Sigmoid colon (tissue), 4 donors: ENCODE data around the gene PPM1L.

Experiments used
- POLR2A ChIP-seq, 2 donors: fragments of 450-650 bp; IDR thresholded peaks; one replicate each; pipeline ENCODE4 v1.6.1; 2016; ENCODE audit warnings: antibody characterized with exemption in 2 of 2, mild to moderate bottlenecking in 2 of 2, moderate library complexity in 2 of 2
- POLR2AphosphoS5 ChIP-seq, 4 donors: sonication (generic); formaldehyde crosslinking; IDR thresholded peaks; one replicate each; pipeline ENCODE4 v1.6.1; 2017; ENCODE audit warnings: antibody characterized with exemption in 4 of 4
- TF ChIP-seq, protein P1 (sequence below), 4 experiments: fragments of 450-650 bp in 3 of 4; fragments of 200-600 bp in 1 of 4; IDR thresholded peaks; one replicate each; pipeline ENCODE4 v1.5.1; 2016 to 2019; ENCODE audit warnings: antibody characterized with exemption in 4 of 4, mild to moderate bottlenecking in 3 of 4, moderate library complexity in 2 of 4

DNA sequence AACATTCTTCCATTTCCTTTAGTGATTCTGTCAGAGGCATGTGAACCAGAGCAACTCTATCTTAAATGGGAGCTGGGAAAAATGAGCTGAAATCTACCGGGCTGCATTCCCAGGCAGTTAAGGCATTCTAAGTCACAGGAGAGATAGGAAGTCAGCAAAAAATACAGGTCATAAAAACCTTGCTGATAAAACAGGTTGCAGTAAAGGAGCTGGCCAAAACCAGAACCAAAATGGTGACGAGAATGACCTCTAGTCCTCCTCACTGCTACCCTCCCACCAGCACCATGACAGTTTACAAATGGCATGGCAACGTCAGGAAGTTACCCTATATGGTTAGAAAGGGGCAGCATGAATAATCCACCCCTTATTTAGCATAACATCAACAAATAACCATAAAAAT lies 282.7 kb downstream of the PPM1L start:
- TF ChIP-seq POLR2AphosphoS5 (IDR thresholded peaks at IDR 0.05) (no peak), POLR2A (IDR thresholded peaks at IDR 0.05) (no peak)
- TF ChIP-seq, protein P1, sequence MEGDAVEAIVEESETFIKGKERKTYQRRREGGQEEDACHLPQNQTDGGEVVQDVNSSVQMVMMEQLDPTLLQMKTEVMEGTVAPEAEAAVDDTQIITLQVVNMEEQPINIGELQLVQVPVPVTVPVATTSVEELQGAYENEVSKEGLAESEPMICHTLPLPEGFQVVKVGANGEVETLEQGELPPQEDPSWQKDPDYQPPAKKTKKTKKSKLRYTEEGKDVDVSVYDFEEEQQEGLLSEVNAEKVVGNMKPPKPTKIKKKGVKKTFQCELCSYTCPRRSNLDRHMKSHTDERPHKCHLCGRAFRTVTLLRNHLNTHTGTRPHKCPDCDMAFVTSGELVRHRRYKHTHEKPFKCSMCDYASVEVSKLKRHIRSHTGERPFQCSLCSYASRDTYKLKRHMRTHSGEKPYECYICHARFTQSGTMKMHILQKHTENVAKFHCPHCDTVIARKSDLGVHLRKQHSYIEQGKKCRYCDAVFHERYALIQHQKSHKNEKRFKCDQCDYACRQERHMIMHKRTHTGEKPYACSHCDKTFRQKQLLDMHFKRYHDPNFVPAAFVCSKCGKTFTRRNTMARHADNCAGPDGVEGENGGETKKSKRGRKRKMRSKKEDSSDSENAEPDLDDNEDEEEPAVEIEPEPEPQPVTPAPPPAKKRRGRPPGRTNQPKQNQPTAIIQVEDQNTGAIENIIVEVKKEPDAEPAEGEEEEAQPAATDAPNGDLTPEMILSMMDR (IDR thresholded peaks at IDR 0.05) = no peak
